Activated naive CD8-positive, alpha-beta T cell treated with anti-CD3 and anti-CD28 coated beads, Interleukin-2, amount 50 U/mL, for 16 hours (primary cell): ENCODE results near the gene BBS9.

Source experiments
- DNase-seq: peaks from one replicate; pipeline ENCODE4 v3.0.0-alpha.2; 2020; ENCODE audit warnings: low read depth, low spot score

Gene BBS9

GRCh38 chr7:33547880-33548279 lies 418.5 kb downstream of the BBS9 start:
- no peak for DNase-seq

GRCh38 chr7:33550363-33550762 lies 421.0 kb downstream of the BBS9 start:
- no peak for DNase-seq

- DNase-seq = no peak
These were observed 421.6 kb downstream of the BBS9 start for GRCh38 chr7:33550979-33551378.

GRCh38 chr7:33554046-33554445 lies 424.7 kb downstream of the BBS9 start:
- DNase-seq = no peak

- no peak for DNase-seq
These were observed 425.2 kb downstream of the BBS9 start for GRCh38 chr7:33554576-33554975.

- DNase-seq = no peak
These were observed 427.1 kb downstream of the BBS9 start for GRCh38 chr7:33556472-33556871.

GRCh38 chr7:33558549-33559323 lies 429.4 kb downstream of the BBS9 start:
- DNase-seq = no peak

- DNase-seq = no peak
These were observed 430.0 kb downstream of the BBS9 start for GRCh38 chr7:33559324-33559710.

- DNase-seq = no peak
These were observed 433.6 kb downstream of the BBS9 start for GRCh38 chr7:33562996-33563395.

- DNase-seq = no peak
These were observed 434.3 kb downstream of the BBS9 start for GRCh38 chr7:33563651-33564050.

- DNase-seq = no peak
These were observed 448.8 kb downstream of the BBS9 start for GRCh38 chr7:33578166-33578565.

- no peak for DNase-seq
These were observed 449.7 kb downstream of the BBS9 start for GRCh38 chr7:33578881-33579672.

GRCh38 chr7:33579673-33579960 lies 450.3 kb downstream of the BBS9 start:
- DNase-seq = no peak

GRCh38 chr7:33581236-33581635 lies 451.9 kb downstream of the BBS9 start:
- no peak for DNase-seq

- no peak for DNase-seq
These were observed 452.7 kb downstream of the BBS9 start for GRCh38 chr7:33582104-33582503.

- no peak for DNase-seq
These were observed 453.2 kb downstream of the BBS9 start for GRCh38 chr7:33582533-33582932.

- no peak for DNase-seq
These were observed 460.5 kb downstream of the BBS9 start for GRCh38 chr7:33589911-33590310.

GRCh38 chr7:33590916-33591315 lies 461.6 kb downstream of the BBS9 start:
- DNase-seq = no peak

- no peak for DNase-seq
These were observed 462.1 kb downstream of the BBS9 start for GRCh38 chr7:33591490-33591889.

- DNase-seq = no peak
These were observed 463.4 kb downstream of the BBS9 start for GRCh38 chr7:33592718-33593117.

GRCh38 chr7:33593611-33594010 lies 464.2 kb downstream of the BBS9 start:
- no peak for DNase-seq

- no peak for DNase-seq
These were observed 467.3 kb downstream of the BBS9 start for GRCh38 chr7:33596686-33597085.

- no peak for DNase-seq
These were observed 467.8 kb downstream of the BBS9 start for GRCh38 chr7:33597181-33597580.
